ENCODE results near the gene GTF3C5.

Gene GTF3C5

DNA sequence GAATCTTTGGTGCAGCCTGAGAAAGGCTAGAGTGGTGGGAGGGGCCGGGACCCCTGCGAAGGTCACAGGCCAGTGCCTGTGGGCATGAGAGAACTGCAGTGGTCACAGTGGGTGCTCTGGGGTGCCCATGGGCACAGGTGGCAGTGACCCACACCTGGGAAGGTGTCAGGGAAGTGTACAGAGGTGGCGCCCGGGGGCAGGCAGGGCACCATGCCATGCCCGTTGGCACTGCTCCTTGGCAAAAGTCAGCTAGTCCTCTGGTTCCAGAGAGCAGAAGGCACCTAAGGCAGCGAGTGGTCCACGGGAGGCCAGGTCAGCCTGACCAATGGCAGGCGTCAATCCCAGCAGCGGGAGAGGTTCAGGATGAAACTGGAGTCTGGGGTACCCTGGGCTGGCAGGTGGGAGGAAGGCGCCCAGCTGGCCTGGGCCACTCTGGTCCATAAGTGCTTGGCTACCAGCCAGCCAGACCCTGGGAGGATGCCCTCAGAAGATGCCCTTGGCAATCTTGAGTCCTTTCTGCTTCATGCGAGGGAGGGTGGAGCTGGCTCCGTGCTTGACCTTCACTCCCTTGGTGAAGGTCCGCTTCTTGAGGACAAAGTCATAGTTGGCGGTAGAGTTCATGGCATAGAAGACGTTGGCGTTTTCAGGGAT lies 67.4 kb downstream of the GTF3C5 start:
- no peak for TF ChIP-seq CTCF (IDR thresholded peaks at IDR 0.05)

DNA sequence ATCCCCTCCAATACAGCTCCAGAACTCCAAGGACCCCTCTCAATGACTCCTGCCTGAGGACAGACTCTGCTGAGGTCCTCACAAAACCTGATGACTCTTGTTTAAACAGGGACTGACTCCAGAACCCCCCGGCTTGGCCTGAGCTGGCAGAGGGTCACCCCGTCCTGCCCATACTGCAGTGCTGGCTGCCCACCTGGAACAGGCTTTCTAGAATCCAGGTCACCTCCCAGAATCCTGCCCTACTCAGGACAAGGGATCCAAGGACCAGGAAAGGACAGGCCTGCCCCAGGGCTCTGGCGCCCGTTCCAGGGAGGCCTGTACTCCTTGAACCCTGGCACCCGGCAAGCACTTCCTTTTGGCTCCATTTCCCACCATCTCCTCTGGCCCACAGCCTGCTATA lies 68.1 kb downstream of the GTF3C5 start:
- no peak for TF ChIP-seq CTCF (IDR thresholded peaks at IDR 0.05)

DNA sequence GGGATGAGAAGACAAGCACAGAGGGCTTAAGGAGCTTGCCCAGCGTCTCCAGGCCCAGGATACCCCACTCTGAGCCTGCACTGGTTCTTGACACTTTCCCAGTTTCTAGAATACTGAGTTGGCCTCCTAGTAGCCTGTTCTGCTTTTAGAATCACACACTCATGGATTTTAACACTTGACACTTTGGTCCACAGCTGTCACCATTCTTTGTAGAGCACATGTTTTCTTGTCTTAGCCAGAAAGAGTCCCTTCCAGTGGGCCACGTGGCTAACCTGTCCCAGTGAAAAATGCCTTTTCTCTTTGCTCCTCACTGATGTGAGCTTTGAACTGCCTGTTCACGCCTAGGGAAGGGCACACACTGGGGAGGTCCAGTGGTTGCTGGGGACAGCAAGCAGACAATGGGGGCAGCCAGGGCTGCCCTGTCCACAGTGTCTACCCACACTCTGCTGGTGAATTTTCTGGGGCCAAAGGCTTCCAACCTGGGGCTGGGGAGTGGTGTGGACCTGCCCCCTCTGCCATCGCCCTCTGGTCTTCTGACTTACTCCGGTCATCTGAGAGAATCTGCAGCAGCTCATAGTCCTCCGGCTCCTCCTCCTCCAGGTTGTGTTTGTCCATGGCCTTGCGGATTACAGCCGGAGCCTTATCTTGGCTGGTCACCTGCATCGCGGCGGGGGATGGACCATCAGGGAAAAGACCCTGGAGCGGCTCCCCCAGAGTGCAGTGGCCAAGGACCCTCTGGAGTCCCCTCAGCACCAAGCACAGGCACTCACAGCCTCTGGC lies 69.1 kb downstream of the GTF3C5 start:
- no peak for TF ChIP-seq CTCF (IDR thresholded peaks at IDR 0.05)

DNA sequence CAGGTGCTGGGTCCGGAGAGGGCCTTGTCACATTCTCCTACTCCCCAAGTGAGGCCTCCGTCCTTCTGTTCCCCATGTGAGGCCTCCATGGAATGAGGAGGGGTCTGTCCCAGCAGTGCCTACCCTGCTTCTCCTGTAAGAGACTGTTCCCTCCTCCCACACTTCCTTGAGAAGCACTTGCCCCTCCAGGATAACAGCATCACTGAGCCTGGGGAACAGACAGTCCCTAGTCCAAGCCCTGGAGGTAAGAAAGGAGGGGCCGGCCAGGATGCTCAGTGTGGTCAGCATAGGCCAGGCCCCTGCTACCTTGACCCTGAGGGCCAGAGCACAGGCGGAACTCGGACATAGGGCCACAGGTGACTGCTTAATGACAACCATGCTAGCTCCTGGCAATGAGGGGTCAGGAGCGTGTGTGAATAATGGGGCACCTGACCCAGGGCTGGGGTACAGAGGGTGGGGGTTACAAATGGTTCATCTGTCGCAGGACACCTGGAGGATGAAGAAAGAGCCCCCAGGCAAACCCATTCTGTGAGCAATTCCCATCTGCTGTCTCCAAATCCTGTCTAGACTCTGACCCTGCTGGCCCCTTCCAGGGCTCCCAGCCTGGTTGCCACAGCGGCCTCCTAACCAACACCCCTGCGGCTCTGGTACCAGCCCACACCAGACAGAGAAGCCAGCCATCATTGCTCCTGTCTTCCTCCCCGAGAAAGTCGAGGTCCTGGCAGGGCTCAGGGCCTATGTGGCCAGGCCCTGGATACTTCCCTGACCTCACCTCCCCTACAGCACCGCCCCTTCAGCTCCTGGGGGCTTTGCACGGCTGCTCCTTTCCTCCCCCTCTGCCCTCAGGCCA lies 69.9 kb downstream of the GTF3C5 start:
- TF ChIP-seq CTCF (IDR thresholded peaks at IDR 0.05): no peak

- no peak for TF ChIP-seq CTCF (IDR thresholded peaks at IDR 0.05)
Observed at GRCh38 chr9:133101356-133102189, 70.8 kb downstream of the GTF3C5 start.

- no peak for TF ChIP-seq CTCF (IDR thresholded peaks at IDR 0.05)
Observed at GRCh38 chr9:133102190-133103021, 71.6 kb downstream of the GTF3C5 start.
